HS-27A (cell line): ENCODE measurements around the gene CRKL.
"Not testable (repeated sequence)": the region's sequence is repeated elsewhere in the genome, so short reads cannot be mapped to it uniquely, and the experiment has no call there.

ENCODE experiments used
- DNase-seq: peaks from one replicate; pipeline ENCODE4 v3.0.0-alpha.2; 2012; ENCODE audit warnings: low read depth, missing footprints

CRKL gene

DNA sequence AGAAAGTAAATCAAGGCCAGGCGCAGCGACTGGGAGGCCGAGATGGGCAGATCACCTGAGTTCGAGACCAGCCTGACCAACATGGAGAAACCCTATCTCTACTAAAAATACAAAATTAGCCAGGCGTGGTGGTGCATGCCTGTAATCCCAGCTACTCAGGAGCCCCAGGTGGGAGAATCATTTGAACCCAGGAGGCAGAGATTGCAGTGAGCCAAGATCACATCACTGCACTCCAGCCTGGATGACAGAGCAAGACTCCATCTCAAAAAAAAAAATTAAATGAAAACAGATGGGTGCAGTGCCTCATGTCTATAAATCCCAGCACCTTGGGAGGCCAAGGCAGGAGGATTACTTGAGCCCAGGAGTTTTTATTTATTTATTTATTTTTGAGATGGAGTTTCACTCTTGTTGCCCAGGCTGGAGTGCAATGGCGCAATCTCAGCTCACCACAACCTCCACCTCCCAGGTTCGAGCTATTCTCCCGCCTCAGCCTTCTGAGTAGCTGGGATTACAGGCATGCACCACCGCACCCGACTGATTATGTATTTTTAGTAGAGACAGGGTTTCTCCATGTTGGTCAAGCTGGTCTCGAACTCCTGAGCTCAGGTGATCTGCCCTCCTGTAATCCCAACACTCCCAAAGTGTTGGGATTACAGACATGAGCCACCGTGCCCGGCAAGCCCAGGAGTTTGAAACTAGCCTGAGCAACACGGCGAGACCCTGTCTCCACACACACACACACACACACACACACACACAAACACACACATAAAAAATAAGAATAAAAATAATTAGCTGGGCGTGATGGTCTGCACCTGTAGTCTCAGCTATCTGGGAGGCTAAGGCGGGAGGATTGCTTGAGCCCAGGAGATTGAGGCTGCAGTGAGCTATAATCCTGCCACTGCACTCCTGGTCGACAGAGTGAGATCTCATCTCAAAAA lies 15.8 kb upstream of the CRKL start:
- not testable (repeated sequence) for DNase-seq

DNA sequence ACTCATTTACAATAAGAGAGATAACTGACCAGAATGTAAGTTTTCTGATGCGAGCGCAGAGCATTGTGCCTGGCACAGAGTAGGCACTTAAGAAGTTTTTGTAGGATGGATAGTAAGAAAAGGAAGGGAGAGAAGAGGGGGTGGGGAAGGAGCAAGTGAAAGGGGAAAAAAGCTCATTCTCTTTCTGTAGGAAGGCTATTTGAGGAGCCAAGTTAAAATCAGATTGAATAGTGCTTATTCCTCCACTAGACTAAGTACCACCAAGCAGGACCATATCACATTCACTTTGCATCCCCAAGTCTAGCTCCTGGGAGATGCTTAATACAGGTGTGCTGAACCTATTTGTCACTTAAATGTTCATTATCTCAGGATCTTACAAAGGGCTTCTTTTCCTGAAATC lies 14.1 kb upstream of the CRKL start:
- no peak for DNase-seq

DNA sequence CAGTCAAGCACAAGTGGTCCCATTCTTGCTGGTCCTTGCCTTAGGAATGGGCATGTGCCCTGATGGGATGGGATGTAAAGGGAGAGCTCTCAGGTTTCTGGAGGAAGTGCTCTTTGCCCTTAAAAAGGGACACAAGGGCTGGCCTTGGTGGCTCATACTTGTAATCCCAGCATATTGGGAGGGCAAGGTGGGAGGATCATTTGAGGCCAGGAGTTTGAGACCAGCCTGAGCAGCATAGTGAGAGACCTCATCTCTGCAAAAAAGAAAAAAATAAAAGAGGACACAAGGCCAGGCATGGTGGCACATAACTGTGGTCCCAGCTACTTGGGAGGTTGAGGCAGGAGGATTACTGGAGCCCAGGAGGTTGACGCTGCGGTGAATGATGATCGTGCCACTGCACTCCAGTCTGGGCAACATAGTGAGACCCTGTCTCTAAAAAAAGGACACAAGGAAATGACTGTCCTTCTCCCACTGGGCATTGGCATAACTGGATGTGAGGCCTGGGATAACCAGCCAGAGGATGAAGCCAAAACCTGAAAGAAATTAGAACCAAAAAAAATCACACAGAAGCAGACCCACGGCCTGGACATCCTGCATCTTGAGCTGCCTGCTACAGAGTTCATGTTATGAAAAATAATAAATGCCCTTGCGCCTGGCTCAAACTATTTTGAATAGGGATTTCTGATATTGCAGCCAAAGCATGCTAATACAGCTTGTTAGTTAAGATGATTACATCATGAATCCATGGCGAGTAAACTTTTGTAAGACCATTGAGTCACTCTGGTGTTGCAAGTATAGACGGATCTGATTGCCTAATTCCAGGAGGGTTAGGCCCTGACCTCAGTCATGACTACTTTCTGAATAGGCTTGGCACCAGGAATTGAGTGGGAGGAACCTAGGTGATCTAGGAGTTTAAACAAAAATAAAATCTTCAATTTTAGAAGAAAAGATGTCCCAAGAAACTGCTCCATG lies 12.9 kb upstream of the CRKL start:
- DNase-seq = peak; percentile 30

DNA sequence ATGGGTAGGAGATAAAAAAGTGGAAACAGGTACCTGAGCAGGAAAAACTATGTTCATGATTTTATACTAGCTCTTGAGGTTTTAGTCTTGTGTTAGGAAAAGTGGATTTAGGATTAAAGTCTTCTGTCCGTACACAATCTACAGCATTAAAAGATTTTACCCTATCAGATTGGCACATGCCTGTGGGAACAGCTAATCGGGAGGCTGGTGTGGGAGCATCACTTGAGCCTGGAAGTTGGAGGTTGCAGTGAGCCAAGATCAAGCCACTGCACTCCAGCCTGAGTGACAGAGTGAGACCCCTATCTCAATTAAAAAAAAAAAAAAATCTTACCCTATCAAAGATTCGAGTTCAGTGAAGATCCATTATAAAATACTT lies 12.2 kb upstream of the CRKL start:
- no peak for DNase-seq

DNA sequence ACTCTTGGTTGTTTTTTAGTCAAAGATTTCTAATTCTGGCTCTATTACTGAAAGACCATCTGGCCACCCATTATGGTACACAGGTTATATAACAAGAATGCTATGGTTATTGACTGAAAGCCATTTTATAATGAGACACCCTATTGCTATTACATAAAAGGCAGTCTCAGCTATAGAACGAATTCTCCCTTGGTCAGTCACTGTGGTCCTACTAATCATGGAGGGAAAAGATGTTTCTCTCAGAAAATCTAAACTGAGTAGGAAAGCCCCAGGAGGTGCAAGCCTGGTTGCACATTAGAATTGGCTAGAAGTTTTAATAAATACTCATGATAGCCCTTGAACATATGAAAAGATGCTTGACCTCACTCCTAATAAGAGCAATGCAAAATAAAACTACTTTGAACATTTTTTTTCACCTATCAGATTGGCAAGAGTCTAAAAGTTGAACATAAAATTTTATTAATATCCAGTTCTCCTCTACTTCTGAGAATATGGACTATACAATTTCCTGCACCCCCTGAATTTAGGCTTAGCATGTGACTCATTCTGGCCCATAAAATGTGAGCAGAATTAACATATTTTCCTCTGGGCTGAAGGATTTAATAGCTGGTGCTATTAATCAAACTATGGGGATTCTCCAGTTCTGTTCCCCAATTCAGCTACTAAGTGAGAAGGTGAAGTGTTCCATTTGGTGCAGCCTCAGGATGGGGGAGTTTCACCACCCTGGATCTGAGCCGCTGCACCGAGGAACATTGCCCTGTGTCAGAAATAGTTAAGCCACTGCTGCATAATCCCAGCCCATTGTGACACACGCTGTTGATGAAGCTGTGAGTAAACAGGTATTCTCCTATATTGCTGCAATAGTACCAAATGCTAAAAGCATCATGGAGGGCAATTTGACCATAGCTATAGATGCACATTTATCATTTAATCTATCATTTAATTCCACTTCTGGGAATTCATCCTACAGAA lies 11.5 kb upstream of the CRKL start:
- DNase-seq = no peak

DNA sequence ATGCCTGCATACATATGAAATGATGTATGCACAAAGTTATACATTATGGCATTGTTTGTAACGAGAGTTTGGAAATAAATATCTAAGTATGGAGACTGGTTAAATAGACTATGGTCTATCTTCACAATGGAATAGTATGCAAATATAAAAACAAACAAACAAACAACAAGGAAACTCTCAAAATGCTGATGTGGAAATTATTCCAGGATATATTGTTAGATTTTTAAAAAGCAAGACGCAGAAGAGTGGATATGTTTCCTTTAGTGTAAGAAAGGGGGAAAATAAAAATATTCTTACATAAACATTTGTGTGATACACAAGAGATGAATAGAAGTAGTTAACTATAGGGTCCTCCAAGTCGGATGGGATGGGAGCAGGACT lies 10.8 kb upstream of the CRKL start:
- DNase-seq = no peak

DNA sequence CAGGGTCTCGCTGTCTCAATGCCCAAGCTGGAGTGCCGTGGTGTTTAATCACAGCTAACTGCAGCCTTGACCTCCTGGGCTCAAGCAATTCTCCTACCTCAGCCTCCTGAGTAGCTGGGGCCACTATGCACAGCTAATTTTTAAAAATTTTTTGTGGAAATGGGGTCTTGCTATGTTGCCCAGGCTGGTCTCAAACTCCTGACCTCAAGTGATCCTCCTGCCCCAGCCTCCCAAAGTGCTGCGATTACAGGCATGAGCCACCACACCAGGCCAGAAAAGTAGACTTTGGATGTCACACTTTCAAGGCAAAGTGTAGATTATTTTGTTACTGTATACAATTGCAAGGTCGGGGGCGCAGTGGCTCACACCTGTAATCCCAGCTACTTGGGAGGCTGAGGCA lies 8.5 kb upstream of the CRKL start:
- not testable (repeated sequence) for DNase-seq

DNA sequence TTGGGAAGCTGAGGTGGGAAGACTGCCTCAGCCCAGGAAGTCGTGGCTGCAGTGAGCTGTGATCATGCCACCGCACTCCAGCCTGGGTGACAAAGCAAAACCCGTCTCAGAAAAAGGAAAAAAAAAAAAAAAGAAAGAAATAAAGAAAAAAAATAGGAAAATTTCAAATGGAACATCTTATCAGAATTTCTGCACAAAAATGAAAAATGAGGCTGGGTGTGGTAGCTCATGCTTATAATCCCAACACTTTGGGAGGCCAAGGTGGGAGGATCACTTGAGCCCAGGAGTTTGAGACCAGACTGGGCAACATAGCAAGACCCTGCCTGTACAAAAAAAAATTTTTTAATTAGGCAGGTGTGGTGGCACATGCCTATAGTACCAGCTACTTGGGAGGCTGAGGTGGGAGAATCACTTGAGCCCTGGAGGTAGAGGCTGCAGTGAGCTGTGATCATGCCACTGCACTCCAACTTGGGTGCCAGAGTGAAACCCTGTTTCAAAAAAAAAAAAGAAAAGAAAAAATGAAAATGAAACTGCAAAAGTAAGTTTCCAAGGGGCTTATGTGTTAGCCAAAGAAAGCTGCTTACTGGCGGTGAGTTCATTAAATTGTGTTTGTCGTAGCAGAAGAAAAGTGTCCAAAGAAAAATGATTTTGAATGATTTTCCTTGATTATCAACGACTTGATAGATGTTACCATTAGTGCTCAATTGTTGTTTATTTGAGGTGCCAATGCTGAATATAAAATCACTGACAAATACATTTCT lies 7.5 kb upstream of the CRKL start:
- DNase-seq = no peak

DNA sequence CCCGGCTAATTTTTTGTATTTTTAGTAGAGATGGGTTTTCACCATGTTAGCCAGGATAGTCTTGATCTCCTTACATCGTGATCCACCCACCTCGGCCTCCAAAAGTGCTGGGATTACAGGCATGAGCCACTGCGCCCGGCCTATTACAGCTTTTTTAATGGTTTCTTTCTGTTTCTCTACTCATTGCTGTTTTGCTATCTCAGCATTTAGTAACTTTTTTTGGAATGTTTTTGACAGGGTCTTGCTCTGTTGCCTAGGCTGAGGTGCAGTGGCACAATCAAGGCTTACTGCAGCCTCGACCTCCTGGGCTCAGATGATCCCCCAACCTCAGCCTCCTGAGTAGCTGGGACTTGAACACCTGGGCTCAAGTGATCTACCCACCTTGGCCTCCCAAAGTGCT lies 4.7 kb upstream of the CRKL start:
- no peak for DNase-seq

DNA sequence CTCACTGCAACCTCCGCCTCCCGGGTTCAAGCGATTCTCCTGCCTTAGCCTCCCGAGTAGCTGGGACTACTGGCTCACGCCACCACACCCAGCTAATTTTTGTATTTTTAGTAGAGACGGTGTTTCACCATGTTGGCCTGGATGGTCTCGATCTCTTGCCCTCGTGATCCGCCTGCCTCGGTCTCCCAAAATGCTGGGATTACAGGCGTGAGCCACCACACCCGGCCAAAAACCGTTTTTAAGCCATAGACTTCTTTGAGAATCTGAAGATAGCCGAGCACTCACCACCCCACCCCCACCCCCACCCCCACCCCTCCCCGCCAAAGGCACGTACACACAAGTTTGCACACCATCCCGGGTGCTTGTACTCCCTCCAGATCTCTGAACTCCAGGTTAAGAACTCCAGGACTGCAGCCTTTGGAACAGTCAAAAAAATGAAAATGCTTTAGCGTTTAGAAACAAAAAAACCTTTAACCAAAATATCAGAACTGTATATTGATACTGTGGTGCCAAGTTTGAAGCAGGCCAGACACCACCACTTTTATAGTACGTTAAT lies 1.5 kb downstream of the CRKL start:
- DNase-seq = no peak

DNA sequence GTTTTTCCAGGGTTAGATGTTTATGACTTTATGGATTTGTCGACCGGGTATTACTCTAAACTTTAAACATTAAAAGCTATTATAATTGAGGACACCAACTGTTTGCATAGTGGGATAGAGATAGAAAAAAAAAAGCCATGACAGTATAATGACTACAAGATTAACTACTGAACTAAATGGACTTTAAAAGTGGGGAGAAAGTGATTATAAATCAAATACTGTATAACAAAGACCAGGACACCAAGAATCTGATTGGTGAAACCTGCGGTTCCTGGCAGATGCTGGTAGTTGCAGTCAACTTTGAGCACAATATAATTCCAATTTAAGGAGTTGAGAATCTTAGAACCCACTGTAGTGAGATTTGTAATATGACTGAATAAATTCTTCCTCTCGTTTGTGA lies 2.5 kb downstream of the CRKL start:
- DNase-seq = no peak

DNA sequence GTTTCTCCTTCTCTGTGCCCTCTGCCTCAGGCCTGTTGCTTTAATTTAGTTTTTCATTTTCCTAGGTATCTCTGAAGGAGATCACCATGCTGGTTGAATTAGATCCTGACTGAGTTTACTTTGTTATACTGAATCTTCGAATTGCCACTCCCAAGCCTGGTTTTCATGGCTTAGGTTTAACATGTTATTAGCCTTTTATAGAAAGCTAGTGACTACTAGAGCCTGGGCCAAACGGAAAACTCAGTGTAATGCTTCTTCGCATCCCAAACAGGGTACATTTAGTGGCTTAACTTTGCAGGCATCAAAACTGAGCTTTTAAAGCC lies 3.6 kb downstream of the CRKL start:
- DNase-seq = no peak

DNA sequence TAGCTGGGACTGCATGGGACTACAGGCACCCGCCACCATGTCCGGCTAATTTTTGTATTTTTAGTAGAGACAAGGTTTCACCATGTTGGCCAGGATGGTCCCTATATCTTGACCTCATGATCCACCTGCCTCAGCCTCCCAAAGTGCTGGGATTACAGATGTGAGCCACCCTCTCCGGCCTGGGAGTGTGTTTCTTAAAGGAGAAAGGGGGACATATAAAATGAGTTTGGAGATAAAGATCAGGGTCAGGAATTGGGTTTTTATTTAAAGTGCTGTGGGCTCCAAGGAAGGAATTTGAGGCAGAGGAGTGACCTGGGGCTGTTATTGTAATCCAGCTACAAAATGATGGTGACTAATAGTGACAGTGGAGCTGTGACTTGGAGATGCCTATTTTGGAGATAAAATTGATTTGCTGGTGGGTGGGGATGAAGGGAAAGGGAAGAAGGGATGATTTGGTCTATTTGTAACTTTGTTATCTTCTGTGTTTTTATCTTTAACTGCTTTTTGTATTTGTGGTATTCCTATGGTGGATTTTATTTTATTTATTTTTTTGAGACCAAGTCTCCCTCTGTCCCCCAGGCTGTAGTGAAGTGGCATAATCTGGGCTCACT lies 5.0 kb downstream of the CRKL start:
- no peak for DNase-seq

DNA sequence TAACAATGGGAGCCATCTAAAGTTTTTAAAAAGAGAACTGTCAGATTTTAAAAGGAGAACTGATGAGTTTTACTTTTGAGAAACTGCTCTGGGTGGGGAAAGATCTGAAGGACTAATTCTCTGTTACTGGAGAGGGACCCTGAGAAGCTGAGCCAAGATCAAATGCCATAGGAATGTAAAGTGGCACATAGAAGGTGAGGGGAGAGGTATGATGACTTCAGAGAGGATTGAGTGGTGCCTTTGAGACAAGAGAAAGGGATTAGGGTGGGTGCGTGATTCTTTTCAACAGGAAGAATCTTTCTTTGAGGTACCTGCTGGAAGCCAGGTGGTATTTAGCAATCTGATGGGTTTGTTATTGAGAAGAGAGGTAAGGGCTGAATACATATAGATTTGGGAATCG lies 9.0 kb downstream of the CRKL start:
- no peak for DNase-seq

DNA sequence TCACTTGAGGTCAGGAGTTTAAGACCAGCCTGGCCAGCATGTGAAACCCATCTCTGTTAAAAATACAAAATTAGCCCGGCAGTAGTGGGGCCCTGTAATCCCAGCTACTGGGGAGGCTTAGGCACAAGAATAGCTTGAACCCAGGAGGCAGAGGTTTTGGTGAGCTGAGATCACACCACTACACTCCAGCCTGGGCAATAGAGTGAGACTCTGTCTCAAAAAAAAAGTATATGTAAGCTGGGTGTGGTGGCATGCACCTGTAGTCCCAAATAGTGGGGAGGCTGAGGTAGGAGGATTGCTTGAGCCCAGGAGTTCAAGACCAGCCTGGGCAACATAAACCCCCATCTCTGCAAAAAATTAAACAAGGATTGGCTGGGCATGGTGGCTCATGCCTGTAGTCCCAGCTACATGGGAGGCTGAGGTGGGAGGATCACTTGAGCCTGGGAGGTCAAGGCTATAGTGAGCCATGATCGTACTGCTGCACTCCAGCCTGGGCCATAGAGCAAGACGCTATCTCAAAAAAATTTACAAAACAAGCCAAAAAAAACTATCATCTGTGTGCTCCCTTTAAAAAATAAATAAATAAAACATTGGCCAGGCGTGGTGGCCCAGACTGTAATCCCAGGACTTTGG lies 10.8 kb downstream of the CRKL start:
- DNase-seq = no peak

DNA sequence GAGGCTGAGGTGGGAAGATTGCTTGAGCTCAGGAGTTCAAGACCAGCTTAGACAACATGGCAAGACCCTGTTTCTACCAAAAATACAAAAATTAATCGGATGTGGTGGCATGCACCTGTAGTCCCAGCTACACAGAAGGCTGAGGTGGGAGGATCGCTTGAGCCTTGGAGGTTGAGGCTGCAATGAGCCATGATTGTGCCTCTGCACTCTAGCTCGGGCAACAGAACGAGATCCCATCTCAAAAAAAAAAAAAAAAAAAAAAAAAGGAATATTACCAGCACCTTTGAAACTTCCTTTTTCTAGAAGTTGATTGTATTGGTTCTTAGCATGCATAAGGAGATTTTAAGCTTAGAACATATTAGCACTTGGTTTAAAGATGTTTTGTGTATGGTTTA lies 11.4 kb downstream of the CRKL start:
- DNase-seq = no peak

DNA sequence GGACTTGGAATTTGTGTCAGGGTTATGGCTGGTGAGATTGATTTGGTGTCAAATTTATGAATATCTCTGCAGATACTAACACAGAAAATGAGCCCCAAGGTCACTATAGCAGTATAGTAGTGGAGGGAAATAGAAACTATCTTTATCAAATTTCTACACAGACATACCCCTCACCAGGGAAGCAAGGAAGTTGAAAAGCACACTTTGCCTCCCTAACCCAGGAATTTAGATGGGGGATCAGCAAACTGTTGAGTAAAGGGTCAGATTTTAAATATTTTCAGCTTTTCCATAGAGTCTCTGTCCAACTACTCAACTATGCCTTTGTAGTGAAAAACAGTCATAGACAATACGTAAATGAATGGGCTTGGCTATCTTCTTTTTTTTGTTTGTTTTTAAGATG lies 12.8 kb downstream of the CRKL start:
- DNase-seq = no peak

DNA sequence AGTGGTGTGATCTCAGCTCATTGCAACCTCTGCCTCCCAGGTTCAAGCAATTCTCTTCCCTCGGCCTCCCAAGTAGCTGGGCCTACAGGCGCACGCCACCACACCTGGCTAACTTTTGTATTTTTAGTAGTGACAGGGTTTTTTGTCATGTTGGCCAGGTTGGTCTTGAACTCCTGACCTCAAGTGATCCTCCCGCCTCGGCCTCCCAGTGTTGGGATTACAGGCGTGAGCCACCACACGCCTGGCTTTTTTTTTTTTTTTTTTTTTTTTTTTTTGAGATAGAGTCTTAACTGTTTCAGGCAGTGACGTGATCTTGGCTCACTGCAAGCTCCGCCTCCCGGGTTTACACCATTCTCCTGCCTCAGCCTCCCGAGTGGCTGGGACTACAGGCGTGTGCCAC lies 13.2 kb downstream of the CRKL start:
- DNase-seq = not testable (repeated sequence)

DNA sequence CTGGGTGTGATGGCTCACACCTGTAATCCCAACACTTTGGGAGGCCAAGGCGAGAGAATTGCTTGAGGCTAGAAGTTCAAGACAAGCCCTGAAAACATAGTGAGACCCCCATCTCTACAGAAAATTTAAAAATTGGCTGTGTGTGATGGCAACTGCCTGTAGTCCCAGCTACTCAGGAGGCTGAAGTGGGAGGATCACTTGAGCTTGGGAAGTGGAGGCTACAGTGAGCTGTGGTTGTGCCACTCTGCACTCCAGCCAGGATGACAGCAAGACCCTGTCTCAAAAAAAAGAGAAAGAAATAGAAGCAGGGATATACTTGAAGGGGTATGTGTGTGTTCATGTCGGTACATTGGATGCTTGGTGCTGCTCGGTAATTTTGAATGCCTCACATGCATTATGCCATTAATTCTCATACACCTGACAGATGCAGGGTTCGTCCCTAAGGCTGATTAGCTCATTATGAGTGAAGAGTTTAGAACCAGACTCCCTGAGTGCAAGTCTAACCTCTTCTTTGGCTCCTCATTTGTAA lies 14.0 kb downstream of the CRKL start:
- DNase-seq = no peak

DNA sequence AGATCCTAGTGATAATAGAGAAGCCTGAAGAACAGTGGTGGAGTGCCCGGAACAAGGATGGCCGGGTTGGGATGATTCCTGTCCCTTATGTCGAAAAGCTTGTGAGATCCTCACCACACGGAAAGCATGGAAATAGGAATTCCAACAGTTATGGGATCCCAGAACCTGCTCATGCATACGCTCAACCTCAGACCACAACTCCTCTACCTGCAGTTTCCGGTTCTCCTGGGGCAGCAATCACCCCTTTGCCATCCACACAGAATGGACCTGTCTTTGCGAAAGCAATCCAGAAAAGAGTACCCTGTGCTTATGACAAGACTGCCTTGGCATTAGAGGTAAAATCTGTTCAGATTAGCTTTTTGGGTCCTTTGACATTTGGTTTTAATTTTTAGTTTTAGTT lies 16.7 kb downstream of the CRKL start:
- DNase-seq = no peak
